Esophagus muscularis mucosa (tissue), 3 donors: ENCODE measurements around the gene PLP2.

Experiments
- POLR2AphosphoS5 ChIP-seq, 2 donors: sonication (generic); formaldehyde crosslinking; IDR thresholded peaks; one replicate each; pipeline ENCODE4 v1.6.1; 2017; ENCODE audit warnings: antibody characterized with exemption in 2 of 2
- TF ChIP-seq, protein P1 (sequence below), 3 experiments: fragments of 200-600 bp in 2 of 3; fragments of 450-650 bp in 1 of 3; sonication (generic) in 2 of 3; IDR thresholded peaks; one replicate each; pipeline ENCODE4 v1.5.1; 2017 to 2019; ENCODE audit warnings: antibody characterized with exemption in 3 of 3, mild to moderate bottlenecking in 2 of 3, moderate library complexity in 1 of 3

DNA sequence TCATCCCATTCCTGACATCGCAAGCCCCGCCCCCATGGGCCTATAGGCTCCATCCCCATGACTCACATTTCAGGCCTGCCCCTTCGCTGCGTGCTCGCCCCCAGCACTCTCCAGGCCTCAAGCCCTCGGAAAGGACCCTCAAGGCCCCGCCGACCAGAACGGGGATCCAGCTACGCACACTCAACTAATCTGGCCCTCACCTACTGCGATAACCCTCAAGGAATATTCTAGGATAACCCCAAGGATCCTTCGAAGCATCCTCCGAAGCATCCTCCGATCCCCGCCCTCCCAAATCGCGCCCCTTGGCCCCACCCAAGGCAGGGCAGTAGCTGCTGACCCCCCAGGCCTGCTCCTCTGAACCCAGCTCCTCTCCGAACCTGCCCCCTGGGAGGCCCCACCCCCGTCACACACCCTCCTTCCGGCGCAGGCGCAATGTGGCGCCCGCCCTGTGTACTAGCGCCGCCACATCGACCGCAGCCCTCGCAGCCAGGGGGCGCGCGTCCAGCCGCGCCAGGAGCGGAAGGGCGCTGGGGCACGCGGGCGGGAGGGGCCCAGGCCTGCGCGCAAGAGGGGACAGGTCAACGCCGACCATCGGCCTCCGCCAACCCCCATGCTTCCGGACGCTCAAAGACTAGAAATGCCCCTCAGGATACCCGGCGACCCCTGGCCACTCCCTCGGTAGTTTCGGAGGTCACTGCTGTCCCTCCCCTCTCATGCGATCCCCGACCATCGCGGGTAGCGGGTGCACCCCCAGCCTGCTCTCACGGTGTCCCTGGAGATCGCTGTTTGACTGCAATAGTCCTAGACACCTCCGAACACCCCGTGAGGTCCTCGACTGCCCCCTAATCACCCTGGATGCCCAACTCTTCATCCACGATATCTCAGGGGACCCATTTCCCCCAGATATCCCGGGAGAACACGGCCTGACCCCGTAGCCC is 15.5 kb upstream of the PLP2 start:
- TF ChIP-seq, protein P1, sequence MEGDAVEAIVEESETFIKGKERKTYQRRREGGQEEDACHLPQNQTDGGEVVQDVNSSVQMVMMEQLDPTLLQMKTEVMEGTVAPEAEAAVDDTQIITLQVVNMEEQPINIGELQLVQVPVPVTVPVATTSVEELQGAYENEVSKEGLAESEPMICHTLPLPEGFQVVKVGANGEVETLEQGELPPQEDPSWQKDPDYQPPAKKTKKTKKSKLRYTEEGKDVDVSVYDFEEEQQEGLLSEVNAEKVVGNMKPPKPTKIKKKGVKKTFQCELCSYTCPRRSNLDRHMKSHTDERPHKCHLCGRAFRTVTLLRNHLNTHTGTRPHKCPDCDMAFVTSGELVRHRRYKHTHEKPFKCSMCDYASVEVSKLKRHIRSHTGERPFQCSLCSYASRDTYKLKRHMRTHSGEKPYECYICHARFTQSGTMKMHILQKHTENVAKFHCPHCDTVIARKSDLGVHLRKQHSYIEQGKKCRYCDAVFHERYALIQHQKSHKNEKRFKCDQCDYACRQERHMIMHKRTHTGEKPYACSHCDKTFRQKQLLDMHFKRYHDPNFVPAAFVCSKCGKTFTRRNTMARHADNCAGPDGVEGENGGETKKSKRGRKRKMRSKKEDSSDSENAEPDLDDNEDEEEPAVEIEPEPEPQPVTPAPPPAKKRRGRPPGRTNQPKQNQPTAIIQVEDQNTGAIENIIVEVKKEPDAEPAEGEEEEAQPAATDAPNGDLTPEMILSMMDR (IDR thresholded peaks at IDR 0.05): peak; percentile 67 to 82 (median 80)
- TF ChIP-seq POLR2AphosphoS5 (IDR thresholded peaks at IDR 0.05): peak; percentile 78 to 85
